ENCODE data around the gene POT1.

POT1 gene

GRCh38 chr7:124908259-124908658 is 21.4 kb downstream of the POT1 start:
- no peak for DNase-seq

DNA sequence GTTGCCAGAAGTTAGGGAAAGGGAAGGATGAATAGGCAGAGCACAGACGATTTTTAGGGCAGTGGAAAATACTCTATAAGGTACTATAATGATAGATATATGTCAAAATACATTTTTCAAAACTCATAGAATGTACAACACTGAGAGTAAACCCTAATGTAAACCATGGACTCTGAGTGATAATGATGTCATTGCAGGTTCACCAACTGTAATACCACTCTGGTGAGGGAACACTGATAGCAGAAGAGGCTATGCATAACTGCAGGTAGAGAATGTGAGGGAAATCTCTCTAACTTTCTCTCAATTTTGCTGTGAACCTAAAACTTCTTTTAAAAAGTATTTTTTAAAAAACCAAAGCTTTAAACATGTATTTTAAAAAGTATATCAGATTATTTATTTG is 22.1 kb downstream of the POT1 start:
- no peak for DNase-seq

DNA sequence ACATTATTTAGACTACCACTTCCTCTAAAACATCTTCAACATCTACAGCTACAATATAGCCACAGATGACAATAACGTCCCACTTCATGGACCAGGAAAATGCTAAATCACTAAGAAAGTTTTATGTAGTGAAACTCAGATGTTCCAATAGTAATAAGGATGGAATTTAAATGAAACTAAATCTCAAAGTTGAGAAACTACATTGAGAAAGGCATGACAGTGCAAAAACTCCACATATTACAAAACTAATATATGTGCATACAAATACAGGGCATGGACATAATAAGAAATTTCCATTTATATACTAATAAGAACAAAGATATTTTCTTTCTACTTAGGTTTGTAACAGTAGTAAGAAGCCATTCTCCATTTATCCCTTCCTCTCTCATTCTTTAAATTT is 31.1 kb downstream of the POT1 start:
- no peak for DNase-seq

DNA sequence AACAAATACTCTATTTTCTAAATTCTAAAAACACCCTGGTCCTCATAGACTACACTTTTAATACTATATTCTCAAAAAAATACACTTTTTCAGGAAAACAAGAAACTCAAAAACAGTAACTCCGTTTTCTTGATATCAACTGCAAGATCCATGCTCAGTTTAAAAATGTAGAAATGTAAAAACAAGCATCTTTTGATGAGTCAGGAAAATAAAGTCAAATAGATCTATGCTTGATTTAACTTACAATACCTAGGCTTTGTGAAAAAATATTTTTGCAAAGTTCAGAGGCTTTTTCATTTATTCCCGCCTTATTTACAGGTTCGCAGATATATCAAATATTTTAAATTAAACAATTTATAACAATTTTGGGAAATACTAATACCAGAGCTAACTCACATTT is 33.6 kb downstream of the POT1 start:
- DNase-seq, result no peak

DNA sequence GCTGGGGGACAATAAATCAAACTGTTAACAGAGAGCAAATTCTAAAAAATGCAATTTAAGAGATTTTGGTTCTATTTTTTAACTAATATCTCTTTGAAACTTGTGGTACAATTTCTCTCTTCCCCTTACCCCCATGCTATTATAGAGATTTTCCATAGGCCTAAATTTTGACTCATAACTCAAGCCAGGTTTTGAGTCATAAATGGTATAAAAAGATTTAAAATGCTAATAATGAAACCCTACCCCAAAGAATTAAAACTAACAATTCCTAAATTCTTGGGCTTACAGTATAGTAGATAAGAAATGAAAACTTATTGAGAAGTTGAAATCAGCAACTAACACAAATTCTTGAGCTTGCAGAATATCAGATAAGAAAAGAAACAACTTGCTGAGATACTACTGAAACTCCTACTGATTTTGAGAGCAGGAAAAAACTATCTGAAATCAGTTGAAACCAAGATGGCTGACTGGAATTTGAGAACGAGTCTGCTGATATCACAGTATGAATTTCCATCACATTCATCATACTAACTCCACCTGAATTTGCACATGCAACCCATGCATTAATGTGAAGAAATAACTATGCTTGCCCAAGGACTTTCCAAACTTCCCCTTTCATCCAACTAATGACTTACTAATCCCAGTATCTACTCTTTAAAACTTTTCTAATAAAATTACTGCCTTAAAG is 36.3 kb downstream of the POT1 start:
- DNase-seq, result no peak

DNA sequence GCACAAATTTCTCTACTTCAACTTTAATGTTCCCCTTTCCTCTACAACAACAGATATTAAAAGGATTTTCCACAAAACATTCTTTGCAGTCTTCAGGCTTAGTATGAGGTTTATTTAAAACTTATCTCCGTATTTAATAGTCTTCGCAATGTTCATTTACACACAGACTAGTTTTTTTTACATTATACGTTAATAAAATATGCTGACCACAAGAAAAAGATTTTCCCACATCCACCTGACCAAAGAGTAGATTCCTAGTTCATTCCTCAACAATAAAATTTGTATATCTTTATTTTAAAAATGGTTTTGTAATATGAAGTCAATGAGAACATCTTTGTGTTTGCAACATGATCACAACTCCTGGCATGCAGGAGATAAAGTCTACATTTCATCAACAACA is 42.4 kb downstream of the POT1 start:
- no peak for DNase-seq

DNA sequence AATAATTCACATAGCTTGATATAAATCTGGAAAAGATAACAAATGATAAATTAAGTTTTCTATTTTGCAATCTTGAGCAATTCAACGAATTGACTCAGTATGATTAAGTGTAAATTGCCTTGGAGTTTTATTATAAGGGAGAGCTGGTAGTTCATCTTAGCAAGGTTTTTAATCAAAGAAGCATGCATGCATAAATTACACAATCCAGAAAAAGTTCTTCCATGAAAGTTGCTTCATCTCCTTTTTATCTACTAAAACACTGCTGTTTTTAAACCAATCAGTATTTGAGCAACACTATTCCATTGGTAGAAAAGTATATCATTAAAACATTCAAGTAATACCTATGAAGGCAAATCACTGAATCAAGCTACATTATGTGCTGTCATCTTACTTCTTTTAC is 47.6 kb downstream of the POT1 start:
- DNase-seq, result no peak

DNA sequence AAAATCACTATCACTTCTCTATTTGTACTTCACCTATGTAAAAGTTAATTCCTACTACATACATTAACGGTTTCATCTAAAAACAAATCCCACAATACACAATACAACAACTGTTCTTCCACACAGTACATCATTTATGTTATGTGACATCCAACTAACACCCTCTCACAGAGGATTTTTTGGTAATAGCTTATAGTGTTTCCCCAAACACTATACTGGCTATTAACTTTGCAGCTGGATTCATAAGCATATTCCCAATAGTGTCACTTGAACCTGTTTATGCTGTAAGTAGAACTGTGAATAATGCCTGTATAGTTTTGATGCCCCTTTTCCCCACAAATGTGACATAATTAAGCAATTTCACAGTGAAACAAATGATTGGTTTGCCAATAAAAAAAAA is 49.9 kb downstream of the POT1 start:
- no peak for DNase-seq

- no peak for DNase-seq
Measured at GRCh38 chr7:124879103-124879502, 50.5 kb downstream of the POT1 start.

DNA sequence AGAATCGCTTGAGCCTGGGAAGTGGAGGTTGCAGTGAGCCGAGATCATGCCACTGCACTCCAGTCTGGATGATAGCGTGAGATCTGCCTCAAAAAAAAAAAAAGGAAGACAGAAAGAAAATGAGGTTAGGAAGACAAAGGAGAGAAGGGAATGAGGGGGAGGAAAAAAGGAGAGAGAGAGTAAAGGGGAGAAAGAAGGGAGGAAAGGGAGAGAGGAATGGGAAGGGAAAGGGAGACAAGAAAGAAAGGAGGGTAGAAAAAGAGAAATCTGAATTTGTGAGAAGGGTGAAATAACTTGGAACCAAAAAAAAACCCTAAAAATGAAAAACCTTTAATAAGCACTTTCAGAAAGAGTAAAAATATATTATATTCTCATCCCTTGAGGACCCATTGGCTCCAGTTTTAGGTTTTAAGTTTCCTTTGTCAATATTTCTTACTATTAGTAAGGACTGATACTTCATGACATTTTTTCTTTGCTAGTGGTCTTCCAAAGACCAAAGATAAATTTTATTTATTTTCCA is 54.9 kb downstream of the POT1 start:
- no peak for DNase-seq

GRCh38 chr7:124857672-124858235 is 71.9 kb downstream of the POT1 start:
- DNase-seq, result no peak

DNA sequence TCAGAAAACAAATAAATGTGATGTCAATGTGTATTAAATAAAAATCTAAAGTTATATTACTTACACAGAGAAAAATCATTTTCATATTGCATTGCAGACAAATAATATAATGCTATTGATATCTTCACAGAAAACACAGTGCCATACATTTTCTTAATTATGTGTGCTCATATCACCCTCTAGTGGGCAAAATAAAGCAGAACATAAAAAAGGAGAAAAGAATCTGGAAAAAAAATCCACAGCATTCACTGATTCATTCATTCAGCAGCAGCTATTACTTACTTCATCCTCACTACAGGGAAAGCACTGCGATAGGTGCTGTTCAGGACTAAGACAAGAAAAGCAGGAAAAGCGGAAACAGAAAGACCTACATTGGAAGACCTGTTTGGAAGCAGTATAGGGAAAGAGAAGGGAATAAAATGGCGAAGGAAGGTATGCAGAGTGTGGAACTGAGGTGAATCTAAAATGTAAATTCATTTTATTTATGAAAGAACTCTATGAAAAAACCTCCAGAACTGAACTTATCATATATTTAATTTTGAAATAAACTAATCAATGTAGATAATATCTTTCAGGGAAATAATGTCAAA is 73.2 kb downstream of the POT1 start:
- DNase-seq, result peak in 1 of 2 donors; percentile 26

DNA sequence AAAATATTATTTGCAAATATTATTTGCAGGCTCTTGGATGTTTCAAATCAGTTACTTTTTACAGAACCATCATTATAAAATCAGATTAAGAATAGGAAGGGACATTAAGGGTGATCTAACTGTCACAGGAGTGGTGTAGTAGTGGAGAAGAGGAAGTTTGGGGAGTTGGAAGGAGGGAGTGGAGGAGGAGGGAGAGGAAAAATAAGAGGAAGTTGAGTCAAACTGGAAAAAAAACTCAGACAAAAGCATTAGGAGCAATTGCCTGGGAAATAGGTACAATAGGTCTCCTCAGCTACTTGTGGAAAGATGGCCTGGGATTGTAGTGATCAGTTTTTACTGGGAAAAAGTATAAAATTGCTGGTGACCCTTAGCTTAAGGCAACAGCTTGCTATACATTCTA is 86.3 kb downstream of the POT1 start:
- no peak for DNase-seq

DNA sequence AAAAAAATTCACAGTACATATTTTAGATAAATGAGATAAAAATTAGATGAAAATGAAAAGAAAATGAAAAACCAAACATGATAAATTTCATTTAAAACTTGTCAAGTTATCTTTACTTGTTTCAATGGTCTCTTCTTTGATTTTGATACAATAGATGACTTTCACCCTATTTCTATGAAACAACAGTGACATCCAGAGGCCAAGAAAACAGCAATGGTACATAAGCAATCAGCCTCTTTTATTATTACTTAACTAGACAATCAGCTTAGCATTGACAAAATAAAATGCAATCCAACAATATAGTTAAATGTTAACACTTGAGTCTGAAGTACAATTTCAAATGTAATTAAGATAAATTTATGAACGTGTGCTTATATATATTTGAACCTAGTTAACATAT is 89.2 kb downstream of the POT1 start:
- DNase-seq, result no peak

DNA sequence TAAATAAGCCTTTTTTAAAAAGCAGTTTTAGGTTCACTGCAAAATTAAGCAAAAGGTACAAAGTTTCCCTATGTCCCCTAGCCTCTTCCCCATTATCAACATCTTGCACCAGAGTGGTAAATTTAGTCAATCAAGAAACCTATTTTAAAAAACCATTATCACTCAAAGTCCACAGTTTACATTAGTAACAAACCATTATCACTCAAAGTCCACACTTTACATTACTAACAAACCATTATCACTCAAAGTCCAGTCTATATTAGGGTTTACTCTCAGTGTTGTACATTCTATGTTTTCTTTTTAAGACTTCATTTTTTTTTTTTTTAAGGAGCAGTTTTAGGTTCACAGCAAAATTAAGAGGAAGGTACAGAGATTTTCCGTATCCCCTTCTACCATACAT is 89.9 kb downstream of the POT1 start:
- no peak for DNase-seq

GRCh38 chr7:124836173-124836572 is 93.5 kb downstream of the POT1 start:
- no peak for DNase-seq

GRCh38 chr7:124818807-124819206 is 110.8 kb downstream of the POT1 start:
- no peak for DNase-seq

- DNase-seq, result no peak
Measured at GRCh38 chr7:124813994-124814798, 115.4 kb downstream of the POT1 start.

GRCh38 chr7:124812764-124813163 is 116.9 kb downstream of the POT1 start:
- no peak for DNase-seq

DNA sequence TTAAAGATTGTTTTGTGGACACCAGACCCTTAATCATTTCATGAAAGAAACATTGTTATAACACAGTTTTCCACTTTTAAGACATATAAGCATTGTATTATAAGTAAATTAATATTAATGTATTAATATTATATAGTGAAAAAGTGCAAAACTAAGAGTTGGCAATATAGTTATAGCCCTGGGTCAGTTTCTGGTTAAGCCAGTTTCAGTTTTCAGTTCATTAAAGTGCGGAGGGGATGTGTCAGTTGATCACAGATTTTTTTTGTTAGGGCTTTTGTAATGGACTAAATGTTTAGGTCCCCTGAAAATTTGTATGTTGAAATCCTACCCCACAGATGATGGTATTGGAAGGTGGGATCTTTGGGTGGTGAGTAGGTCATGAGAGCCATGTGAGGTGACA is 118.3 kb downstream of the POT1 start:
- no peak for DNase-seq

- DNase-seq, result no peak
Measured at GRCh38 chr7:124810605-124811004, 119.0 kb downstream of the POT1 start.

- DNase-seq, result no peak
Measured at GRCh38 chr7:124808206-124808605, 121.4 kb downstream of the POT1 start.

DNA sequence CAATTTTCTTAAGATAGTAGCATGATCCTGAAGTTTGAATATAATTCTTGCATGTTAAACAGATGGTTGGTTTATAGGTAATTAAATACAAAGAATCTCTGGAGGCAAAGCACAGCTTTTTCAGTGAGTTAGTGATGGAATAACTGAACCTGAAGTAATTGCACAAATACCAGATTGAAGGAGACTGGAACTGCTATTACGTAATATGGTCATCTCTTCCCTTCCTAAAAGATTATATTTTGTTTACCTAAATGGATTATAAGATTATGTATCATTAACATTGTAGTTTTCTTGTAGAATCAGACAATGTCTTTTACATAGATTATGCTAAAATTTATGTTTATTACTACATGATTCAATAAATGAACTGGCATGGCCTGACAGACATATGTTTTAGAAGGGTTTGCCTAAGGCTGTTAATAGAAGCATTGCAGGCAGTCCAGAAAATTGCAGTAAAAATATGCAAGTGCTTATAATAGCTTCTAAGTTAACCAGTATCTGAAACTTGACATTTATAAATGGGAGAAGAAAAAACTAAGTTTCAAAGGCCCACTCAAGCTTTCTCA is 128.2 kb downstream of the POT1 start:
- DNase-seq, result no peak

Data from CD4-positive, alpha-beta T cell treated with Interleukin-4 for 1 hour (primary cell).